SJCRH30 (cell line): ENCODE measurements around the gene WDFY2. TPM values are rescaled to one million over a fixed set of nuclear protein-coding genes. Genes with fewer than 3 reads are reported as not detected.

Experiments used
- DNase-seq, 2 experiments: peaks; one replicate each; pipeline ENCODE4 v3.0.0-alpha.2; 2015 to 2020
- H3K27ac ChIP-seq: fragments of 250-450 bp; sonication (Bioruptor Pico); 2 replicates; pipeline ENCODE4 v1.5.1; 2020; ENCODE audit warnings: mild to moderate bottlenecking, moderate library complexity
- H3K27me3 ChIP-seq: fragments of 250-450 bp; sonication (Bioruptor Pico); 2 replicates; pipeline ENCODE4 v1.5.1; 2020; ENCODE audit warnings: mild to moderate bottlenecking, moderate library complexity
- H3K36me3 ChIP-seq: fragments of 250-450 bp; sonication (Bioruptor Pico); 2 replicates; pipeline ENCODE4 v1.5.1; 2020; ENCODE audit warnings: mild to moderate bottlenecking, moderate library complexity
- H3K4me1 ChIP-seq: fragments of 250-450 bp; sonication (Bioruptor Pico); 2 replicates; pipeline ENCODE4 v1.5.1; 2020; ENCODE audit warnings: mild to moderate bottlenecking, moderate library complexity
- H3K4me3 ChIP-seq: fragments of 250-450 bp; sonication (Bioruptor Pico); 2 replicates; pipeline ENCODE4 v1.5.1; 2020; ENCODE audit warnings: mild to moderate bottlenecking, moderate library complexity
- H3K9me3 ChIP-seq: fragments of 250-450 bp; sonication (Bioruptor Pico); replicated peaks from 2 replicates; pipeline ENCODE4 v1.5.1; 2020; ENCODE audit warnings: mild to moderate bottlenecking, moderate library complexity
- total RNA-seq: library from RNA; depleted of rRNA; stranded (reverse); fragments of >200 nt; shearing (Covaris generic); gene quantifications from 2 replicates; pipeline ENCODE4 v1.2.3, GENCODE V29; 2014

WDFY2 gene
- total RNA-seq, 1 experiment from 2014 or later: 13.2 TPM

DNA sequence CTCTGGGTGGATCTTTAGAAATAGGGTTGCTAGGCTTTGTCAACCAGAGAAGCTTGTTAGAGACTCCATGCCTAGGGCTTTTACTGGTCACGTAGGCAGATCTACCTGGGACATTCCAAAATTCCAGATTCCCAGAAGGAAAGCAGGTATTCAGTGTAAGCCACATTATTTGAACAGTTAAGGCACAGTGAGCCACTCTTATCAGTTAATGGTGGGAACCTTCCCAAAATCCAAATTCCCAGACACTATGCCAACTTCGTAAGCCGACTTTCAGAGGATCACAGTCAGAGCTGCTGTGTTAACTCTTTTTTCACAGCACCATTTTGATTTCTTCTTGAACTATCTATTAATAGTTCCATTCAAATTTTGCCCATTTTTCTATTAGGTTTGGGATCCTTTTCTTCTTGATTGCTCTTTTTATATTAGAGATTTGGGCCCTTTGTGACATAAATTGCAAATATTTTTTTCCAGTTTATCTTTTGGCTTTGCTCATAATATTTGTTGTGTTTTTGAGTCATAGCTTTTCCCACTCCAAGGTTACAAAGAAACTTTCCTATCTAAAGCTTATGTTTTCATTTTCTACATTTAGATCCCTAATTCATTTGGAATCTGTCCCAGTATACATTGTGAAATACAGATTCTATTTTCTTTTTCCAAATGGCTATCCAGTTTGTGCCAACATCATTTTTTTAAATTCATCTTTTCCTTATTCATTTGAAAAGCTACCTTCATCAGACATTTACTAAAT lies 142.4 kb downstream of the WDFY2 start:
- Histone ChIP-seq H3K4me1 (peaks cover 10% of the 10 kb centered on the region), H3K4me3 (no peak overlapping the region), H3K27me3 (no peaks in the 10 kb centered on the region), H3K36me3 (peaks cover 8% of the 10 kb centered on the region; the same call in 1 of the 2 replicates), H3K27ac (no peak overlapping the region), H3K9me3 (no peaks in the 10 kb centered on the region)
- no peak for DNase-seq

DNA sequence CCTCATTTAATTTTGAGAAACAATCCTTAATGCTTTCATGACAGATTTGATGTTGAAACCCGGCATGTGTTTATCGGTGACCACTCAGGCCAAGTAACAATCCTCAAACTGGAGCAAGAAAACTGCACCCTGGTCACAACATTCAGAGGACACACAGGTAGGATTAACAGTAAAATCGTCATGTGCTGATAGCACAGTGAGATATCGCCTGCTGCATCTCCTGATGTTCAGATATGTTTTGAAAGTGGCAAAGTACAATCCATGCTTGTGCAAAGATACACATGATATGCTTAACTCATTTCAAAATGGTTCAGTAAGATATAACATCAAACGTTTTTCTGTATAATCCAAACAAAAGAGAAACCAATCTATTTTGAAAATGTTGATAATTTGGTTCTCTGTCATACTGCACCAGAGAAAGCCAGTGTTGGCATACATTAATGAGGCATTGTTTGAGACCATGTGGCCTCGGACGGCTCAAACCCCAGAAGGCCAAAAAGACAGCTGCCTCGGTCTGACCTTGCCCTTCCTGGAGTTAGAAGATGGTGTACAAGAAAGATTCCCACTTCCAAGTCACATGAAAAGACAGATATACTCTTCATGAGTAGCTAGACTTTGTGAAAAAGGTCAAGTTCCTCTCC lies 143.5 kb downstream of the WDFY2 start:
- no peak overlapping the region for H3K4me3 ChIP-seq
- peaks cover 10% of the 10 kb centered on the region; the same call in 1 of the 2 replicates for H3K36me3 ChIP-seq
- no peaks in the 10 kb centered on the region for H3K9me3 ChIP-seq
- DNase-seq: peak; percentile 11 to 42
- H3K27me3 ChIP-seq: no peaks in the 10 kb centered on the region
- H3K27ac ChIP-seq: no peak overlapping the region
- H3K4me1 ChIP-seq: peaks cover 13% of the 10 kb centered on the region

DNA sequence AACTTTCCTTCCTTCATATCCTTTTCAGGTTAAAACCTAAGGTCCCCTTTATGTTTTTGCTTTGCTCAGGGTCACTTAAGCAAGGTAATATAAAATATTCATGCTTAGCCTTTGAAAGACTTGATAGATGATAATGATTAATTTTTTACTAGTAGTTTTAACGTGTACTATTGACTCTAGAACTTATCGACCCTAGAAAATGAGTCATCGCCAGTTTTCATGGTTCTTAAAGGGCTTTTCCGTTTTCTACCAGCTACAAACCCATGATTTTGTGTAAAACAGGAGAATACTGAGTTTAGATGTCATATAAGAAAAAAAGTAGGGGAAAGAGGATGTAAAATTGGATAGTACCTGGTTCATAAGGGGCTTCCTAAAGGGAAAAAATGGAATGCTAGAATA lies 144.0 kb downstream of the WDFY2 start:
- no peak overlapping the region for H3K4me3 ChIP-seq
- no peak for DNase-seq
- H3K27me3 ChIP-seq: no peaks in the 10 kb centered on the region
- H3K36me3 ChIP-seq: peaks cover 10% of the 10 kb centered on the region; the same call in 1 of the 2 replicates
- H3K4me1 ChIP-seq: peaks cover 13% of the 10 kb centered on the region
- H3K9me3 ChIP-seq: no peaks in the 10 kb centered on the region
- no peak overlapping the region for H3K27ac ChIP-seq

DNA sequence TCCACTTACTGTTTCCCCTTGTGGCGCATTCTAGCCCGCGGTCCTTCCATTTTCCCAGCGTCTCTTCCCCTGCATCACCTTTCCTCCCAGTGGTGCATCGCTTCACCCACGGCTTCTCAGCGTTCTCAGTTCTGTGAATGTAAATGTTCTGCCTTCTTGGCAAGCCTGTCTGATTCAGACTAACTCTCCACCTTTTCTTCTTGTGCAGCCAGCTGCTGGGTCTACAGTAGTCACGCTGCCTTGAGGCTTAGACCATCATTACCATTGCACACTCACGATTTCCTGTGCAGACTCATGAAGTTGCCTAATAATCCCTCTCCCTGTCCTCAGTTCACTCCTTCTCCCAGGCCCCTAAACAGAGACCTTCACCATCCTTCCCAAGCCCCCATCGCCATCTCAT lies 144.7 kb downstream of the WDFY2 start:
- H3K9me3 ChIP-seq: no peaks in the 10 kb centered on the region
- no peak overlapping the region for H3K4me3 ChIP-seq
- peak in 1 of 2 experiments; percentile 13 for DNase-seq
- H3K27me3 ChIP-seq: no peaks in the 10 kb centered on the region
- no peak overlapping the region for H3K27ac ChIP-seq
- peaks cover 10% of the 10 kb centered on the region; the same call in 1 of the 2 replicates for H3K36me3 ChIP-seq
- peaks cover 13% of the 10 kb centered on the region for H3K4me1 ChIP-seq

DNA sequence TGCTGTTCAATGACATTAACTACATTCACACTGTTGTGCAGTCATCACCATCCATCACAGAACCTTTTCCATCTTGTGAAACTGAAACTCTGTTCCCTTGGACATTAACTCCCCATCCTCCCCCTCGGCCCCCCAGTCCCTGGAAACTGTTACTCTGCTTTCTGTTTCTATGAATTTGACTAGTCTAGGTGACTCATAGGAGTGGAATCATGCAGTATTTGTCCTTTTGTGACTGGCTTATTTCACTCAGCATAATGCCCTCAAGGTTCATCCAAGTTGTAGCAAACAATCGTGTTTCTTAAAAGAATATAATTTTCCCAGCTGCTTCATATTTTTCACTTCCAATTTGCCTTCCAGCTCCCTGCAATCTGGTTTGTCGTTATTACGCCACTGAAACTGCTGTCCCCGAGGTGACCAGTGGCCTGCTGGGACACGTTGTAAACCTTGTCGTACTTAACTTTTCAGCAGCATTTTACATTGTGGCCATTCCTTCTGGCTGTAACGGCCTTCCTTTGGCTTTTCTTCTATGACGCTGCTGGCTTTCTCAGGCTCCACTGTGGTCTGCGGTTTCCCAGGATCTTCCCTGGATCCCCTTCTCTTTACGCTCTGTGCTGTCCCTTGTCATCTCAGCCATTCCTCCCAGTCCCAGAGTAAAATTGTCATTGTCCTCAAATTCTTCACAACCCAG lies 145.7 kb downstream of the WDFY2 start:
- Histone ChIP-seq H3K27me3 (no peaks in the 10 kb centered on the region), H3K27ac (no peak overlapping the region), H3K36me3 (peaks cover 14% of the 10 kb centered on the region; the same call in 1 of the 2 replicates), H3K9me3 (no peaks in the 10 kb centered on the region), H3K4me1 (peaks cover 13% of the 10 kb centered on the region), H3K4me3 (no peak overlapping the region)
- peak in 1 of 2 experiments; percentile 15 for DNase-seq

DNA sequence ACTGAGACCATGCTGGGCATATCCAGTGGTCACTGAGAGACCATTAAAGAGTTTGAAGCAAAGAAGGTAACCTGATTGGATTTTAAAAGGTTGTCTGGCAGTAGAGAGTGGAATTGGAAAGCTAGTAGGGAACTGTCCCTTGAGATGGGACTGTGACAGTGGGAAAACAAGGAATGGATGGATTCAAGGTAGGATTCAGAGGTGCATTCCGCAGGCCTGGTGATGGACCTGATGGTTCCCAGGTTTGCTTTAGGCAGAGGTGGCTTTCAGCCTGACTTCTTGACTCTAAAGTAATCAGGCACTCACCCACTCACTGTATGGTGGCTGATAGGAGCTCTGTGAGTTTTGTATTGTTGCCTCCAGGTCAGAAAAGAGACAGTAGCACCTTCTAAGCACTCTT lies 146.7 kb downstream of the WDFY2 start:
- H3K36me3 ChIP-seq: peaks cover 14% of the 10 kb centered on the region
- no peak overlapping the region for H3K4me3 ChIP-seq
- peaks cover 13% of the 10 kb centered on the region for H3K4me1 ChIP-seq
- H3K27ac ChIP-seq: no peak overlapping the region
- no peaks in the 10 kb centered on the region for H3K27me3 ChIP-seq
- no peaks in the 10 kb centered on the region; the same call in 1 of the 2 replicates for H3K9me3 ChIP-seq
- no peak for DNase-seq

DNA sequence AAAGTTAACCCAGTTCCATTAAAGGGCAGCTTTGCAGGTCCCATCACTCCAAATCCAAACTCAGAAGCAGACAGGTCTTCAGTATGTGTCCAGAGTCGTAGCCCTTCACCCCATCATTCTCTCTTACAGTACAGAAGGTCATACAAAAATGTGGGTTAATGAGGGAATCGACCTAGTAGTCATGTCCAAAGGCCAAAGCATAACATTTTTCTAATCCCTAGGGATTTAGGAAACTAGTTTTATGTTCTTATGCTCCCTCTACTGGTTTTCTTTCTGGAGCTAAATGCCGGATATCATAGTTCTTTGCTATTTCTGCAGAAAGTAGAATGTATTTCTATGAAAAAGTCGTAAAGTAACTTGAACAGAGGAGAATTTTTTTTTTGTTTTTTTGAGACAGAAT lies 147.5 kb downstream of the WDFY2 start:
- Histone ChIP-seq H3K36me3 (peaks cover 17% of the 10 kb centered on the region), H3K4me1 (peaks cover 13% of the 10 kb centered on the region), H3K9me3 (no peaks in the 10 kb centered on the region; the same call in 1 of the 2 replicates), H3K27me3 (no peaks in the 10 kb centered on the region), H3K4me3 (no peak overlapping the region), H3K27ac (no peak overlapping the region)
- DNase-seq: peak in 1 of 2 experiments; percentile 45

DNA sequence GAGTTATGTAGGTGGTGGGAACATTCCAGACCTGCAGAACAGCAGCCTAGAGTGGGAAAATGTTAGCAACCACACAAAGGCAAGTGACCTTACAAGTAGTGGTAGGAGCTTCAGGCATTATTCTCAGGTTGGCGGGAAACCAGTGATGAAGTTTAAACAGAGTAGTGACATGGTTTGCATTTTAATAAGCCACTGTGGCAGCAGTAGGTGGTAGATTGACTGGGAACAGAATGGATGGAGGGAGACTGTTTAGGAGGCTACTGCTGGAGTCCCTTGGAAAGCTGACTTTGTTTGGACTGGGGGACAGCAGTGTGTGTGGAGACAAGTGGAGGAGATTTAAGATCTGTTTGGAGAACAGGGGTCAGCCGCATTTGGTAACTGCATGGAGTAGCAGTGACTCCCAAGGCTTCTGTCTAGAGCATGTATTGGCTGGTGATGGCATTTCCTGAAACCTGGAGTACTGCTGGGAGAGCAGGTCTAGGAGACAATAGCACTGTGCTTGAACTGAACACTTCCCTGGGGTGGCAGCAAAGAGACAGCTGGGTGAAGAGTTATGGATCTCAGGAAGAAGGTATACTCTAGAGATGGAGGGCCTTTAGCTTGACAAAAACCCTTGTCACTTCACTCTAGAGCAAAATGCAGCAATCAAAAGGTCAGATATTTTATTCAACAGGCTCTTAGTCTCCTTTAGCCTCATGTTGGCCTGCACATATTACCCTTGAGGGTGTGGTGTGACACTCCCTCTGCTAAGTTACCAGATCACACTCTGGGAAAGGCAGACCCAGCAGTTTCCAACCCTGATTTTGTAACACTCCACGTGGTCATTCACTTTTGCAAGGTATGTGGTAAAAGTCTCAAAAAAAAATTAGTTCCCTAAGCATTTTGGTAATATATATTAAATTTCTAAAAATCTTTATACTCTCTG lies 149.4 kb downstream of the WDFY2 start:
- H3K27ac ChIP-seq: no peak overlapping the region
- H3K4me3 ChIP-seq: no peak overlapping the region
- H3K4me1 ChIP-seq: peaks cover 13% of the 10 kb centered on the region
- no peaks in the 10 kb centered on the region; the same call in 1 of the 2 replicates for H3K9me3 ChIP-seq
- peaks cover 12% of the 10 kb centered on the region for H3K36me3 ChIP-seq
- DNase-seq: no peak
- H3K27me3 ChIP-seq: no peaks in the 10 kb centered on the region

DNA sequence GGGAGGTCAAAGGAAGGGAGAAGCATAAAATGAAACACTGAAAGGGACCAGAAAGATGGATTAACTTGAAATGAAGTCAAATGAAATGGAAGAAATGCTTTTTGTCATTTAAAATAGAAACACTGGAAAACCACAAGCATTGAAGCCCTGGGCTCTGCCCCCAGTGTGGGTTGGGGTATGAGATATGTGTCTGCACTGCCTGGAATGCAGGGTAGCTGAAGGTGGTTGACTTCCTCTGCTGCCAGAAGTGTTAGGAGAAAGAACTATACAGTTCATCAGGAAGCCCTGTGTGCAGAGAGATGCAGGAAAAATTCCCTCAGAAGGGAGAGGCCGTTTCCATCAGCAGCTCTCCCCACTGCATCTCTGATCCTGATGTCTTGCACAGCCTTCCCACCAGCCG lies 150.5 kb downstream of the WDFY2 start:
- Histone ChIP-seq H3K4me1 (peaks cover 9% of the 10 kb centered on the region), H3K36me3 (peaks cover 17% of the 10 kb centered on the region), H3K4me3 (no peak overlapping the region), H3K27ac (no peak overlapping the region), H3K27me3 (no peaks in the 10 kb centered on the region), H3K9me3 (no peaks in the 10 kb centered on the region; the same call in 1 of the 2 replicates)
- DNase-seq: no peak

DNA sequence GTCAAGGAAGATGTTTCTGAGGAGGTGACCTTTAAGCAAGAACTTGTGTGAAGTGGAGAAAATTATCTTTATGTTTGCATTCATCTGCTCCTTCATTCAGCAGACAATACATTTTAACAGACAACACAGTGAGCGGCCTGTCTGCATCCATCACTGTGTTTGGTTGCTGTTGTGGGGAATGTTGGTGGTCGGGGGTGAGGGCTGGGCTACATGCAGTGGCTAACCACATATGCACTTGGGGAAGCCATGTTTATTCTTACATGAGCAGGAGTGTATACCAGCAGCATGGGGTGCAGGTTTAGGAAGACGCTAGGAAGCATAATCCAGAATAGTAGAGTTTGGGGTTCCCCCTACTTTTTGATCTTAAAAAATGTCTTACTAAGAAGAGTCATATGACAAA lies 153.3 kb downstream of the WDFY2 start:
- Histone ChIP-seq H3K9me3 (no peaks in the 10 kb centered on the region; the same call in 1 of the 2 replicates), H3K36me3 (peaks cover 20% of the 10 kb centered on the region), H3K4me3 (no peak overlapping the region), H3K27ac (no peak overlapping the region), H3K27me3 (no peaks in the 10 kb centered on the region), H3K4me1 (no peaks in the 10 kb centered on the region)
- DNase-seq: no peak

DNA sequence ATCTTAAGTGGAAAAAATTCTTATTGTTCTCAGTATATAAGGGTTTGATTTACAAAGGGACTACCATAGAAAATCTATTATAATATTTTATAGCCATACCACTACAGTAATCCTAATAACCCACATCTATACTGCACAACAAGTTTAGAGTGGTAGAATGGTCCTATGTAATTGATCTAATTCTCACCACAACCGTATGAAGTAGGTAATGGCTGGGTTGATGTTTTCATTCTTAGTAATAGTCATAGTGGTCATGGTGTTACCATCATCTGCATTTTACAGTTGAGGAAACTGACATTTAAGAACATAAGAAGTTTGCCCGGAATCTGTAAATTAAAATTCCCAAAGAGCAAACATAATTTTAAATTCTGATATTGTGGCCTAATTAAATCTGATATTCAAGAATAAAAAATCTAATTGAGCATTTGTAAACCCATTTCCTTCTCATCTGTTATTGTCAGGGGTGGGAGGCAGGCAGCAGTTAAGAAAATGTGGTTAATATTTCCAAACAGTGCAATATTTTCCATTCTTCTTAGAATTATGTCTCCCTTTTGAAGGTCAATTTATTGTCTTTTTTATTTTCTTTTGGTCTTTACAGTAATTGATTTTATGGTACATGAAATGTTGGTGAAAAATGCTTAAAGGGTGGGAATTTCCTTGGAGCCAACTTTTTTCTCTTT lies 154.1 kb downstream of the WDFY2 start:
- peaks cover 24% of the 10 kb centered on the region for H3K36me3 ChIP-seq
- no peak for DNase-seq
- H3K4me1 ChIP-seq: no peaks in the 10 kb centered on the region
- H3K4me3 ChIP-seq: no peak overlapping the region
- no peak overlapping the region for H3K27ac ChIP-seq
- H3K9me3 ChIP-seq: no peaks in the 10 kb centered on the region; the same call in 1 of the 2 replicates
- H3K27me3 ChIP-seq: no peaks in the 10 kb centered on the region

DNA sequence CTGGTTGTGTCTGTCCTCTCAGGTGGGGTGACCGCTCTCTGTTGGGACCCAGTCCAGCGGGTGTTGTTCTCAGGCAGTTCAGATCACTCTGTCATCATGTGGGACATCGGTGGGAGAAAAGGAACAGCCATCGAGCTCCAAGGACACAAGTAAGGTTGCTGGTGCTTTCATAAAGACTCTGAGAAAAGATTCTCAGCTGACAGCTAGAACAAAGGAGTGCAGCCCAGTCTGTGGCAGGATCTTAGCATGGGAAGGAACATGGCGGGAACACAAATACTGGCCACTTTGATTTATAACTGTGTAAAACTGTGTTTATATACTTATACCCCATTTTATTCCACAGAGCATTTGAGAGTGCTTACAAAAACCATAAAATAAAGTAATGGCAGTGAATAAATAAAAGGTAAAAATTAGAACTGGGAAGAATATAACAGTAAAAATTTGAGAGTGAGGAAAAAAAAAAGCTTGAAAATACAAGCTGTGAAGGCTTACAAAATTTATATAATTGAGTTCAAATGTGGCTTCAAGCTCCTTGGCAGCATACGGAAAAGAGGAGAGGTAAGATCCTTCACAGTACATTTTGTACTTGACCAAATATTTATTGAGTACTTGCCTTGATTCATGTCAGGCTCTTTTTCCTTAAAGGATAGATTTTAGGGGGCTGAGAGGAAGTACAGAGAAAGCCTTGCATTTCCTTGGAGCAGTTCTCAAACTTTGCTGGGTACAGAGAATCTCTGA lies 154.9 kb downstream of the WDFY2 start:
- Histone ChIP-seq H3K9me3 (no peaks in the 10 kb centered on the region; the same call in 1 of the 2 replicates), H3K36me3 (peaks cover 24% of the 10 kb centered on the region), H3K4me1 (no peaks in the 10 kb centered on the region), H3K27me3 (no peaks in the 10 kb centered on the region), H3K27ac (no peak overlapping the region), H3K4me3 (no peak overlapping the region)
- DNase-seq: no peak

DNA sequence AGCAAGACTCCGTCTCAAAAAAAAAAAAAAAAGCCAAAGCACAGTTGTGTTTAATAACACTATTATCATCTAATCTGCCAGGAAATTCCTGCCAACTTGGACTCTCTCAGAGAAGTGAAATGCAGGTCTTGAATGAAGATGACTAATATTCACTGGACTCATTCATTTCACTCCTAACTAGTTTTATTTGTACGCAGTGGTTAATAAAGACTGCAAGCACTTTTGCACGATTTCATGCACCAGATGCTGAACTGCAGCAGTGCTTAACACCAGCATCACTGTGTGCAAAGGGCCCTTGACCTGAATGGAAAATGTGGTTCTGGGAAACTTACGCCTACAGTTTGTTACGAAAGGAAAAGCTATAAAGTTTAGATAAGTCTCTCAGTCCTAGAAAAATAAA lies 156.4 kb downstream of the WDFY2 start:
- Histone ChIP-seq H3K36me3 (peaks cover 20% of the 10 kb centered on the region), H3K4me1 (no peaks in the 10 kb centered on the region), H3K27ac (no peak overlapping the region), H3K4me3 (no peak overlapping the region), H3K9me3 (no peaks in the 10 kb centered on the region), H3K27me3 (no peaks in the 10 kb centered on the region)
- DNase-seq: no peak
